ENCODE results near the gene GPR25.

GRCh38 chr1:200846398-200846797 lies 26.4 kb upstream of the GPR25 start:
- TF ChIP-seq POLR2A (IDR thresholded peaks at IDR 0.05) (no peak), CTCF (IDR thresholded peaks at IDR 0.05) (no peak)
